NCI-H2196 (cell line): ENCODE measurements around the gene CAPN9.
"Not testable (repeated sequence)": the region's sequence is repeated elsewhere in the genome, so short reads cannot be mapped to it uniquely, and the experiment has no call there.

Source experiments
- DNase-seq: peaks from one replicate; lab custom pipeline; 2025; ENCODE audit not compliant: unreplicated experiment; lab: John Stamatoyannopoulos, UW

CAPN9 gene

GRCh38 chr1:230747890-230748800 is 957 bp downstream of the CAPN9 start:
- DNase-seq: peak; percentile 39

GRCh38 chr1:230749150-230749549 is 2.0 kb downstream of the CAPN9 start:
- no peak for DNase-seq

- DNase-seq: no peak
Observed at GRCh38 chr1:230749635-230750034, 2.4 kb downstream of the CAPN9 start.

- no peak for DNase-seq
Observed at GRCh38 chr1:230750576-230750975, 3.4 kb downstream of the CAPN9 start.

GRCh38 chr1:230750986-230751625 is 3.9 kb downstream of the CAPN9 start:
- no peak for DNase-seq

GRCh38 chr1:230752407-230752806 is 5.2 kb downstream of the CAPN9 start:
- peak; percentile 89 for DNase-seq

GRCh38 chr1:230753191-230753585 is 6.0 kb downstream of the CAPN9 start:
- DNase-seq: no peak

- peak; percentile 88 for DNase-seq
Observed at GRCh38 chr1:230753586-230754251, 6.5 kb downstream of the CAPN9 start.

- peak; percentile 27 for DNase-seq
Observed at GRCh38 chr1:230754796-230755195, 7.6 kb downstream of the CAPN9 start.

GRCh38 chr1:230757856-230758708 is 10.9 kb downstream of the CAPN9 start:
- no peak for DNase-seq

GRCh38 chr1:230758709-230759368 is 11.7 kb downstream of the CAPN9 start:
- no peak for DNase-seq

- DNase-seq: no peak
Observed at GRCh38 chr1:230759369-230760065, 12.3 kb downstream of the CAPN9 start.

GRCh38 chr1:230760360-230760827 is 13.2 kb downstream of the CAPN9 start:
- no peak for DNase-seq

- DNase-seq: no peak
Observed at GRCh38 chr1:230761443-230762167, 14.4 kb downstream of the CAPN9 start.

- DNase-seq: no peak
Observed at GRCh38 chr1:230763927-230764591, 16.9 kb downstream of the CAPN9 start.

- DNase-seq: no peak
Observed at GRCh38 chr1:230766318-230766717, 19.1 kb downstream of the CAPN9 start.

- DNase-seq: not testable (repeated sequence)
Observed at GRCh38 chr1:230767859-230768612, 20.8 kb downstream of the CAPN9 start.
